Measurements from ENCODE around the gene HIPK2. TPM values are rescaled to one million over a fixed set of nuclear protein-coding genes. Genes with fewer than 3 reads are reported as not detected.

The HIPK2 gene
- polyA plus RNA-seq, 1 donor (not counting 4 experiments of a cell fraction or from before 2014, with no cell fraction given), result 5.8 TPM

GRCh38 chr7:139647814-139648390 lies 129.9 kb downstream of the HIPK2 start:
- H3K9ac ChIP-seq (ENCODE audit: control insufficient read depth, extremely low read depth, insufficient read depth, low read length), result no peak overlapping the region
- DNase-seq (ENCODE audit: low read depth, low spot score), result no peak
- no peak for TF ChIP-seq CTCF (optimal IDR thresholded peaks at IDR 0.05 in 1 of 3, IDR thresholded peaks at IDR 0.05 in 1 of 3, conservative IDR thresholded peaks at IDR 0.05 in 1 of 3; ENCODE audit: extremely low read depth in 1 of 3, insufficient read depth in 2 of 3, low read length in 3 of 3)
- no peak overlapping the region for H3K4me3 ChIP-seq (ENCODE audit: control insufficient read depth in 2 of 3, extremely low read depth in 1 of 3, insufficient read depth in 2 of 3, low read depth in 1 of 3, low read length in 3 of 3)
- H3K4me2 ChIP-seq (ENCODE audit: control insufficient read depth, extremely low read depth, insufficient read depth, low read depth, low read length), result no peak overlapping the region
- H3K9me3 ChIP-seq (ENCODE audit: control insufficient read depth, low read depth, low read length), result no peaks in the 10 kb centered on the region
- H2AFZ ChIP-seq (ENCODE audit: control insufficient read depth, low read length), result no peak overlapping the region
- peaks cover 0 to 6% of the 10 kb centered on the region in 2 experiments for H3K36me3 ChIP-seq (ENCODE audit: control insufficient read depth in 2 of 2, extremely low read depth in 1 of 2, insufficient read depth in 2 of 2, low read length in 2 of 2)
- peaks cover 15% of the 10 kb centered on the region for H3K4me1 ChIP-seq (ENCODE audit: control insufficient read depth, extremely low read depth, insufficient read depth, low read length)
- H4K20me1 ChIP-seq (ENCODE audit: control insufficient read depth, extremely low read depth, insufficient read depth, low read length), result no peaks in the 10 kb centered on the region
- H3K27me3 ChIP-seq (ENCODE audit: control insufficient read depth, extremely low read depth, insufficient read depth, low read length), result no peaks in the 10 kb centered on the region
- no peak overlapping the region for H3K27ac ChIP-seq (ENCODE audit: control insufficient read depth, insufficient read depth, low read length)
- H3K9me1 ChIP-seq (ENCODE audit: control insufficient read depth, extremely low read depth, insufficient read depth, low read length), result no peaks in the 10 kb centered on the region
- H3K79me2 ChIP-seq (ENCODE audit: control insufficient read depth, insufficient read depth, low read length), result no peaks in the 10 kb centered on the region
- FAIRE-seq, result no peak
- dilution Hi-C loops (cut with MboI; ENCODE audit: extremely low pct_ligation_motif_present, low sequenced_read_pairs), result no loop called here

- Histone ChIP-seq H3K9ac (ENCODE audit: control insufficient read depth, extremely low read depth, insufficient read depth, low read length) (no peak overlapping the region), H3K79me2 (ENCODE audit: control insufficient read depth, insufficient read depth, low read length) (no peaks in the 10 kb centered on the region), H3K9me3 (ENCODE audit: control insufficient read depth, low read depth, low read length) (no peaks in the 10 kb centered on the region), H3K27me3 (ENCODE audit: control insufficient read depth, extremely low read depth, insufficient read depth, low read length) (no peaks in the 10 kb centered on the region), H3K36me3 (ENCODE audit: control insufficient read depth in 2 of 2, extremely low read depth in 1 of 2, insufficient read depth in 2 of 2, low read length in 2 of 2) (peaks cover 0 to 6% of the 10 kb centered on the region in 2 experiments), H3K27ac (ENCODE audit: control insufficient read depth, insufficient read depth, low read length) (no peak overlapping the region), H3K4me2 (ENCODE audit: control insufficient read depth, extremely low read depth, insufficient read depth, low read depth, low read length) (no peak overlapping the region), H2AFZ (ENCODE audit: control insufficient read depth, low read length) (no peak overlapping the region), H3K4me1 (ENCODE audit: control insufficient read depth, extremely low read depth, insufficient read depth, low read length) (peaks cover 15% of the 10 kb centered on the region), H4K20me1 (ENCODE audit: control insufficient read depth, extremely low read depth, insufficient read depth, low read length) (no peaks in the 10 kb centered on the region), H3K9me1 (ENCODE audit: control insufficient read depth, extremely low read depth, insufficient read depth, low read length) (no peaks in the 10 kb centered on the region), H3K4me3 (ENCODE audit: control insufficient read depth in 2 of 3, extremely low read depth in 1 of 3, insufficient read depth in 2 of 3, low read depth in 1 of 3, low read length in 3 of 3) (no peak overlapping the region)
- dilution Hi-C loops (cut with MboI; ENCODE audit: extremely low pct_ligation_motif_present, low sequenced_read_pairs), result no loop called here
- TF ChIP-seq CTCF (optimal IDR thresholded peaks at IDR 0.05 in 1 of 3, IDR thresholded peaks at IDR 0.05 in 1 of 3, conservative IDR thresholded peaks at IDR 0.05 in 1 of 3; ENCODE audit: extremely low read depth in 1 of 3, insufficient read depth in 2 of 3, low read length in 3 of 3) (no peak), EZH2 (IDR thresholded peaks at IDR 0.05; ENCODE audit: low read length) (no peak)
- no peak for FAIRE-seq
- no peak for DNase-seq (ENCODE audit: low read depth, low spot score)
Measured at GRCh38 chr7:139647085-139647484, 130.7 kb downstream of the HIPK2 start.
